GM19372 (cell line): ENCODE results near the gene ZNF519.

ENCODE experiments used
- ATAC-seq: cut with Tn5 transposase; IDR thresholded peaks from one replicate; pipeline ENCODE4 v1.9.1; 2021; ENCODE audit warnings: mild to moderate bottlenecking, low read depth, moderate library complexity; ENCODE audit not compliant: unreplicated experiment

The ZNF519 gene

GRCh38 chr18:14100503-14101286, 31.5 kb downstream of the ZNF519 start:
- no peak for ATAC-seq

GRCh38 chr18:14098428-14098827, 33.8 kb downstream of the ZNF519 start:
- ATAC-seq: no peak

DNA sequence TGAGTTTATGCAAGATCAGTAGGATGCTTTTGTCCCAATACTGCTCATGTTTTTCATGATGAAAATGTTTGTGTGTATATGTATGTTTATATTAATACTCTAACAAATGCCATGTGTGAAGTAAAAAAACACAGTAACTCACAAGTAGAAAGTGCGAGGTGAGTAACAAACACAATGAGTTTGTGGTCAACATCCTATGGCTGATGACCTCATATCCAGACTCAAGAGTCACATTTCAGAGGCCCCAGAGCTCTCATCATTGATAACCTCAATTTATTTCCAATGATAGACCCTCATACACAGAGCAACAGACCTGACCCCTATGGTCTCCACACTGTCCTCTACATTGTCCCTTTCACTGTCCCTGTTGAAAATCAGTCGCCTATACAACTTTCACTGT, 34.5 kb downstream of the ZNF519 start:
- no peak for ATAC-seq

DNA sequence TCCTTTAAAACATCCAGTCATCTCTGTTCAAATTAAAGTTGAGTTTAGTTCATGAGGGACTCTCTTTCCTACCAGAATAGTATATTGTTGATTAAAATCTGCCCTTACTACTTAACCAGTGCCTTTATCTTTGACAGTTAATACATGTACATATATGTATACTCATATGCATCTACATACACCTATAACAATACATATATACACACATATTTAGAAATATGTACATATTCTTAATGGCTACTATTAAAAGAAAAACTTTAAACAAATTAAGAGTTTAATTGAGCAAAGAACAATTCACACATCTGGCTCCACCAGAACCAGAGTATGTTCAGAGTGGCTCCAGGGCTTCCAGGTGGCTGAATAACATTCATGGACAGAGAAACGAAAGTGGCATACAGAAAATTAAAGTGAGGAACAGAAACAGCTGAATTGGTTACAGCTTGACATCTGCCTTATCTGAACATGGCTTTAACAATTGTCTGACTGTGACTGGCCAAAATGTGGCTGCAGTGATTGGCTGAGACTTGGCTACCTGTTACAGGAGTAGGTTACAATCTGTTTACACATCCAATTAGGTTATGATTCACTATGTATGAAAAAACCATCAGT, 38.8 kb downstream of the ZNF519 start:
- ATAC-seq: no peak

DNA sequence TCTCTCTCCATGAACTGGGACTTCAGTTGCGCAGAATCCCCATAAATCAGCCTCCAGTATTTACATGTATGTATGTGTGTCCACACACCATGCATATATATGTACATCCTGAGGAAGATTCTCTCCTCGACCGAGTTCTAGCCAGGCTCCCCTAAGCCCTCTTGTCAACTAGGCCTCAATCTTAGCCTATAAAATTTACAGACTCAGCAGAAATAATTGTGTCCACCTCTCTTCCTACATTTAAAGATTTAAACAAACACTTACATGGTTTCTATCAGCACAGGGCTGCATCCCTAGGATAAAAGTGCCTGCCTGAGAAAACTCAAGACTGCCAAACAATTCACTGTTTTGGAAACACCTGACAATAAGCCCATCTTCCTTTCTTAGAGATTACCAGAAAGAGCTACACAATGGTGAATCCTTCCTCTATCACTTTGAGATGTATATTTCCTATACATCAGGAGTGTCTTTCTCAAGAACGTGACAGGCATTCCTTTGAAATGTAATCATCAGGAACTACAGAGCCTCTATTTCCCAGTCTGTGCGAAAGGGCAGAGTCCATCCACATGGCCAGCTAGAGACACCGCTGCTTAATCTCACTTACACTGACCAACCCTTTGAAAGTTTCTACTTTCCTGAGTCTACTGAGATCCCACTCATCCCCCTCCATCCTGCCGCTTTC, 39.5 kb downstream of the ZNF519 start:
- no peak for ATAC-seq

GRCh38 chr18:14089781-14090180, 42.5 kb downstream of the ZNF519 start:
- ATAC-seq: no peak

DNA sequence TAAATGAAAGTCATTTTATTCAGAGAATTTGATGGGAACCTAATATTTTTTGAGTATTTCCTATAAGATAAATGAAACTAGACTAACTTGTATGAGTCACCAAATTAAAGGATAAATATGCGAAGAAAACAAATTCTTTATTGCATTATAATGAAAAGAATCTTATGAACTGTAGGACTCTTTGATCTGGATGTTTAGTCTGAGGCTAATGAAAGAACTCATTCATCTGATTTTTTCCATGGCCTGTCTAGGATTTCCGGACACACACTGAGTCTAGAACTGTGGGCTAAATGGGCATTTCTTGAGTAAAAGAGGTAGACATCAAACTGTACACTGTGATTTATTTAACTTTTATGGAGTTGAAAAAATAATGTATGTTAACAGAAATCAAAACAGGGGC, 43.0 kb downstream of the ZNF519 start:
- no peak for ATAC-seq

- no peak for ATAC-seq
Measured at GRCh38 chr18:14086458-14087231, 45.6 kb downstream of the ZNF519 start.

- no peak for ATAC-seq
Measured at GRCh38 chr18:14085770-14086457, 46.3 kb downstream of the ZNF519 start.

DNA sequence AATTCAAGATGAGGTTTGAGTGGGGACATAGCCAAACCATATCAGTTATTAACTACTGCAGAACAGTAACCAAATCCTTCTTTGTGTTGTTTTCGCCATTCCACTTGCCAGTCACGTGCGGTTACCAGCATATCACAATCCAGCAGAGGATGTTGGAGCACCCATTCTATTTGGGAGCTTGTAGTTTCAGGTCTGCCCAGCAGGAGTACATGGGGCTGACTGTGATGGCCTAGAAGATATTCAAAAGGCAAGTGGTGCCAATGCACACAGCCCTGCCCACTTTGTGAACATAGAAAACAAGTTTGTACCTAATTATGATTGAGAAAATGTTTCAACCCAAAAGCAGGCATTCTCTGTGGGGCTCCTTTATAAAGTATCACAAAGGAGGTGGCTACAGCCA, 57.0 kb downstream of the ZNF519 start:
- ATAC-seq: no peak

DNA sequence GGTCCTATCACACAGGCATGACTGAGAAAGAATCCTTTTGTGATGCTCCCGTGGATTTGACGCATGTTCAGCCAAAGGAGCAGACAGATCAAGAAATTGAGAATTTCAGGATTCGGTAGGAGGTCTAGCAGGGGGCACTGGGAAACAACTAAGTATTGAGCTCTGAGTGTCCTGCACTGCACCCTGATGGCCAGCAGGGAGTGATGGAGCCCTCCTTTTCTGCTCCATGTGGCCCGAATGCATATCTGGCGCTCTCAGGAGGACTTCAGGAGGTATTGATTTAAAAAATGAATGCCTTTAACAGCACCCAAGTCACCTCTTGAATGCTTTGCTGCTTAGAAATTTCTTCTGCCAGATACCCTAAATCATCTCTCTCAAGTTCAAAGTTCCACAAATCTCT, 58.0 kb downstream of the ZNF519 start:
- ATAC-seq: no peak

GRCh38 chr18:14053661-14054060, 78.6 kb downstream of the ZNF519 start:
- no peak for ATAC-seq
